Smooth muscle cell (in vitro differentiated cells): Measurements from ENCODE around the gene TEX52. TPM values are rescaled to one million over a fixed set of nuclear protein-coding genes. Genes with fewer than 3 reads are reported as not detected.
A peak's percentile ranks its signal among the peaks of the same experiment; 100 is the strongest.

Experiments
- DNase-seq: peaks from one replicate; lab custom pipeline; 2025; ENCODE audit not compliant: unreplicated experiment; lab: John Stamatoyannopoulos, UW
- H2AFZ ChIP-seq: fragments of 200-600 bp; sonication (generic); 2 replicates; pipeline ENCODE4 v1.6.0; 2016; ENCODE audit warnings: antibody characterized with exemption, low read depth, mild to moderate bottlenecking
- H3F3A ChIP-seq: fragments of 200-600 bp; sonication (generic); 2 replicates; pipeline ENCODE4 v1.6.0; 2017; ENCODE audit warnings: antibody characterized with exemption, low read depth
- H3K27ac ChIP-seq: fragments of 200-600 bp; sonication (generic); 2 replicates; pipeline ENCODE4 v1.5.1; 2016; ENCODE audit warnings: low read depth, mild to moderate bottlenecking
- H3K27me3 ChIP-seq: fragments of 200-600 bp; sonication (generic); 2 replicates; pipeline ENCODE4 v1.6.1; 2016; ENCODE audit warnings: low read depth, mild to moderate bottlenecking
- H3K36me3 ChIP-seq: fragments of 200-600 bp; sonication (generic); 2 replicates; pipeline ENCODE4 v1.5.1; 2016; ENCODE audit warnings: low read depth
- H3K4me1 ChIP-seq: fragments of 200-600 bp; sonication (generic); 2 replicates; pipeline ENCODE4 v1.5.1; 2016; ENCODE audit warnings: low read depth
- H3K4me2 ChIP-seq: fragments of 200-600 bp; sonication (generic); 2 replicates; pipeline ENCODE4 v1.6.0; 2016; ENCODE audit warnings: mild to moderate bottlenecking
- H3K4me3 ChIP-seq: fragments of 200-600 bp; sonication (generic); 2 replicates; pipeline ENCODE4 v1.5.1; 2016; ENCODE audit warnings: mild to moderate bottlenecking
- H3K79me2 ChIP-seq: fragments of 200-600 bp; sonication (generic); 2 replicates; pipeline ENCODE4 v1.6.0; 2016; ENCODE audit warnings: low read depth, mild to moderate bottlenecking
- H3K9ac ChIP-seq: fragments of 200-600 bp; sonication (generic); 2 replicates; pipeline ENCODE4 v1.6.0; 2016; ENCODE audit warnings: low read depth
- H3K9me3 ChIP-seq: fragments of 200-600 bp; sonication (generic); replicated peaks from 2 replicates; pipeline ENCODE4 v1.5.1; 2016; ENCODE audit warnings: low read depth
- H4K20me1 ChIP-seq: fragments of 200-600 bp; sonication (generic); 2 replicates; pipeline ENCODE4 v1.6.0; 2016; ENCODE audit warnings: low read depth
- CTCF ChIP-seq: fragments of 200-600 bp; sonication (generic); IDR thresholded peaks from 2 replicates; pipeline ENCODE4 v1.5.1; 2017; ENCODE audit warnings: borderline replicate concordance, mild to moderate bottlenecking, antibody characterized with exemption; ENCODE audit not compliant: insufficient read depth, poor library complexity, severe bottlenecking
- WGBS: methylation state at CpG from one replicate; pipeline ENCODE4 v1.1.7; 2016; ENCODE audit warnings: low lambda C conversion rate; 5-methylcytosine and 5-hydroxymethylcytosine counted together
- polyA plus RNA-seq: library from polyadenylated mRNA; unstranded; fragments of >200 nt; fragmentation: Nextera tagmentation; extraction: Ambion mirVana; gene quantifications from 2 replicates; pipeline ENCODE4 v1.2.1, GENCODE V29; 2016
- total RNA-seq: library from RNA; depleted of rRNA; stranded (reverse); fragments of >200 nt; gene quantifications from 2 replicates; pipeline ENCODE4 v1.2.3, GENCODE V29; 2014

The TEX52 gene
- total and polyA plus RNA-seq, 2 experiments from 2014 or later = 0.14 TPM; not detected in 1

GRCh38 chr12:2884810-2885209 is 28.0 kb upstream of the TEX52 start:
- H3K4me3 ChIP-seq = no peak overlapping the region
- peaks cover 28% of the 10 kb centered on the region for H3K79me2 ChIP-seq
- no peaks in the 10 kb centered on the region for H4K20me1 ChIP-seq
- no peak overlapping the region for H3K4me2 ChIP-seq
- no peak overlapping the region for H3K27ac ChIP-seq
- H3F3A ChIP-seq = peaks cover 4% of the 10 kb centered on the region
- H3K27me3 ChIP-seq = no peaks in the 10 kb centered on the region
- no peak overlapping the region for H2AFZ ChIP-seq
- H3K36me3 ChIP-seq = no peaks in the 10 kb centered on the region
- no peak for DNase-seq
- H3K9me3 ChIP-seq = no peaks in the 10 kb centered on the region
- TF ChIP-seq CTCF = no peak
- WGBS = 89% methylated on average over 2 of the region's 2 CpGs
- H3K9ac ChIP-seq = no peak overlapping the region
- no peaks in the 10 kb centered on the region for H3K4me1 ChIP-seq

- 98% methylated on average over 3 of the region's 3 CpGs for WGBS
- TF ChIP-seq CTCF = no peak
- H4K20me1 ChIP-seq = no peaks in the 10 kb centered on the region
- H2AFZ ChIP-seq = no peak overlapping the region
- no peak overlapping the region for H3K27ac ChIP-seq
- H3K27me3 ChIP-seq = no peaks in the 10 kb centered on the region
- H3K4me1 ChIP-seq = peaks cover 8% of the 10 kb centered on the region
- no peaks in the 10 kb centered on the region for H3K9me3 ChIP-seq
- peaks cover 53% of the 10 kb centered on the region for H3K79me2 ChIP-seq
- H3F3A ChIP-seq = peaks cover 2% of the 10 kb centered on the region
- H3K4me2 ChIP-seq = no peak overlapping the region
- no peak overlapping the region for H3K9ac ChIP-seq
- no peak for DNase-seq
- no peak overlapping the region for H3K4me3 ChIP-seq
- no peaks in the 10 kb centered on the region for H3K36me3 ChIP-seq
Measured at GRCh38 chr12:2879853-2880252, 23.0 kb upstream of the TEX52 start.

DNA sequence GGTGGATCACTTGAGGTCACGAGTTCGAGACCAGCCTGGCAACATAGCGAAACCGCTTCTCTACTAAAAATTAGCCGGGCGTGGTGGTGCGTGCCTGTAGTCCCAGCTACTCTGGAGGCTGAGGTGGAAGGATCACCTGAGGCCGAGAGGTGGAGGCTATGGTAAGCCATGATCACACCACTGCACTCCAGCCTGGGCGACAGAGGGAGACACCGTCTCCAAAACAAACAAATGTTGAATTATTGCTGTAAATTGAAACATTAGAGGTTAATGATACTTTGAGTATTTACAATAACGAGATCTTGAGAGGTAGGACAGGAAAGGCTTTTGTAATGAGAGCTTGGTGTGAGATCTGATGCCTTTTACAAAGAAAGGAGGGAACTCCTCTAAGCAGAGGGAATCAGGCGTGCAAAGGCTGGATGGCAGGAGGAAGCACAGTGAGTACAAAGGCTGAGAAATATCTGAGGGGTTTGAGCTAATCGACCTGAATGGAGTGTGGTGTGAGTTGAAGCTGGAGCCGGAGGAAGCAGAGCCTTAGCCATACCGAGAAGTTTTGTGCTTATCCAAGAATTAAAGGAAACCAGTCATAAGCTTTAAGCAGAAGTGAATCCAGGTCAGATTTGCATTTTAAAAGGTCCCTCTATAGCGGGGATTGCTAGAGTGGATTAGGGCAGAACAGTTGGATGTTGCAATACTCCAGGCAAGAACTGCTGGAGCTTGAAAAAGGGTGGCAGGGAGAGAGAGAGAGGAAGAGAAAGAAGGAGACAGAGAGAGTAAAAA is 21.3 kb upstream of the TEX52 start:
- Histone ChIP-seq H3K27me3 (no peaks in the 10 kb centered on the region), H3K79me2 (peaks cover 56% of the 10 kb centered on the region), H3F3A (peaks cover 2% of the 10 kb centered on the region), H4K20me1 (no peaks in the 10 kb centered on the region), H3K36me3 (no peaks in the 10 kb centered on the region), H2AFZ (peak overlapping the region; percentile 92), H3K27ac (peak overlapping the region; percentile 84), H3K9me3 (no peaks in the 10 kb centered on the region), H3K4me3 (peak overlapping the region; percentile 81), H3K9ac (peak overlapping the region; percentile 88), H3K4me2 (peak overlapping the region; percentile 98), H3K4me1 (peaks cover 8% of the 10 kb centered on the region)
- WGBS = 28% methylated on average over 16 of the region's 16 CpGs
- TF ChIP-seq CTCF = no peak
- DNase-seq = no peak
